GM23338 (cell line): ENCODE data around the gene COL26A1. TPM values are rescaled to one million over a fixed set of nuclear protein-coding genes. Genes with fewer than 3 reads are reported as not detected.

Experiments used
- ATAC-seq: fragments of 200-7000 bp; cut with Tn5 transposase; 3 replicates; pipeline ENCODE4 v1.9.1; 2020
- DNase-seq: peaks from one replicate; pipeline ENCODE4 v3.0.0-alpha.2; 2015; ENCODE audit warnings: low spot score
- H2AFZ ChIP-seq: fragments of 200-600 bp; sonication (generic); 2 replicates; pipeline ENCODE4 v1.8.0; 2016; ENCODE audit warnings: antibody characterized with exemption, mild to moderate bottlenecking, moderate library complexity
- H3F3A ChIP-seq: fragments of 200-600 bp; sonication (generic); replicated peaks from 2 replicates; pipeline ENCODE4 v1.8.0; 2017; ENCODE audit warnings: antibody characterized with exemption, mixed run types, low read depth
- H3K27ac ChIP-seq: fragments of 200-600 bp; sonication (generic); 2 replicates; pipeline ENCODE4 v1.6.1; 2016; ENCODE audit warnings: low read depth
- H3K27me3 ChIP-seq: fragments of 200-600 bp; sonication (generic); 2 replicates; pipeline ENCODE4 v1.8.0; 2016; ENCODE audit warnings: mild to moderate bottlenecking, mixed run types, moderate library complexity; ENCODE audit not compliant: insufficient read depth
- H3K36me3 ChIP-seq: fragments of 200-600 bp; sonication (generic); 2 replicates; pipeline ENCODE4 v1.8.0; 2016; ENCODE audit warnings: mild to moderate bottlenecking; ENCODE audit not compliant: insufficient read depth
- H3K4me1 ChIP-seq: fragments of 200-600 bp; sonication (generic); 2 replicates; pipeline ENCODE4 v1.8.0; 2016; ENCODE audit warnings: mild to moderate bottlenecking, moderate library complexity; ENCODE audit not compliant: insufficient read depth
- H3K4me2 ChIP-seq: fragments of 200-600 bp; sonication (generic); 2 replicates; pipeline ENCODE4 v1.7.1; 2017; ENCODE audit warnings: mixed run types
- H3K4me3 ChIP-seq: fragments of 200-600 bp; sonication (generic); 2 replicates; pipeline ENCODE4 v1.6.1; 2016; ENCODE audit warnings: mixed run types
- H3K79me2 ChIP-seq: fragments of 200-600 bp; sonication (generic); replicated peaks from 2 replicates; pipeline ENCODE4 v1.8.0; 2017; ENCODE audit warnings: mild to moderate bottlenecking; ENCODE audit not compliant: insufficient read depth
- H3K9me2 ChIP-seq: fragments of 200-600 bp; sonication (generic); 2 replicates; pipeline ENCODE4 v1.8.0; 2017; ENCODE audit not compliant: insufficient read depth
- H4K20me1 ChIP-seq: fragments of 200-600 bp; sonication (generic); replicated peaks from 2 replicates; pipeline ENCODE4 v1.8.0; 2017; ENCODE audit warnings: mild to moderate bottlenecking; ENCODE audit not compliant: insufficient read depth
- H3K27ac Mint-ChIP-seq: 2 replicates; pipeline ENCODE4 v1.8.0; 2020; ENCODE audit warnings: inconsistent platforms, mild to moderate bottlenecking, moderate library complexity, mixed read lengths
- H3K27me3 Mint-ChIP-seq: 3 replicates; pipeline ENCODE4 v1.8.0; 2022; ENCODE audit warnings: low read depth, mild to moderate bottlenecking, moderate library complexity, mixed read lengths, inconsistent platforms; ENCODE audit not compliant: insufficient read depth, poor library complexity
- H3K36me3 Mint-ChIP-seq: 3 replicates; pipeline ENCODE4 v1.8.0; 2021; ENCODE audit warnings: low read depth, mild to moderate bottlenecking, inconsistent platforms, moderate library complexity, mixed read lengths
- H3K4me1 Mint-ChIP-seq: 3 replicates; pipeline ENCODE4 v1.8.0; 2020; ENCODE audit warnings: mild to moderate bottlenecking, inconsistent platforms, mixed read lengths
- H3K4me3 Mint-ChIP-seq: 3 replicates; pipeline ENCODE4 v1.8.0; 2021; ENCODE audit warnings: moderate library complexity, mild to moderate bottlenecking, inconsistent platforms, mixed read lengths
- H3K9me3 Mint-ChIP-seq: 3 replicates; pipeline ENCODE4 v1.8.0; 2020; ENCODE audit warnings: moderate library complexity, mild to moderate bottlenecking, inconsistent platforms, mixed read lengths
- CTCF ChIP-seq, 2 experiments: fragments of 200-600 bp in 1 of 2; sonication (generic) in 1 of 2; conservative IDR thresholded peaks; 2 replicates each; pipeline versions ENCODE4 v1.5.1 to v1.6.1; 2016 to 2017; ENCODE audit warnings: antibody characterized with exemption in 2 of 2, low read depth in 2 of 2, mild to moderate bottlenecking in 2 of 2, moderate library complexity in 1 of 2
- ETS1 ChIP-seq: IDR thresholded peaks from 2 replicates; pipeline ENCODE4 v1.6.1; 2016; ENCODE audit warnings: antibody characterized with exemption
- NANOG ChIP-seq: IDR thresholded peaks from 2 replicates; pipeline ENCODE4 v1.6.1; 2016; ENCODE audit warnings: antibody characterized with exemption, borderline replicate concordance
- ZNF114 ChIP-seq: fragments of 250-450 bp; sonication (Bioruptor Pico); IDR thresholded peaks from 2 replicates; pipeline ENCODE4 v1.5.0; 2020; ENCODE audit warnings: mild to moderate bottlenecking, moderate library complexity
- ZNF462 ChIP-seq: fragments of 250-450 bp; sonication (Bioruptor Pico); IDR thresholded peaks from 2 replicates; pipeline ENCODE4 v1.5.0; 2020; ENCODE audit warnings: mild to moderate bottlenecking, moderate library complexity
- polyA plus RNA-seq: library from polyadenylated mRNA; unstranded; fragments of >200 nt; fragmentation: Nextera tagmentation; extraction: Ambion mirVana; gene quantifications from 2 replicates; pipeline ENCODE4 v1.2.1, GENCODE V29; 2016
- total RNA-seq: library from RNA; depleted of rRNA; stranded (reverse); fragments of >200 nt; shearing (Covaris generic); gene quantifications from 2 replicates; pipeline ENCODE4 v1.2.3, GENCODE V29; 2014

Gene COL26A1
- total and polyA plus RNA-seq, 2 experiments from 2014 or later, result 17.8 to 55.0 TPM

GRCh38 chr7:101557978-101558741 lies 195.5 kb downstream of the COL26A1 start (continued):
- TF ChIP-seq ZNF462 (CRISPR knock-in tag), result no peak
- no peak for TF ChIP-seq ETS1
- no peak for TF ChIP-seq ZNF114

- Histone ChIP-seq H3K27me3 (no peaks in the 10 kb centered on the region), H3K9me2 (no peaks in the 10 kb centered on the region), H4K20me1 (no peaks in the 10 kb centered on the region; the same call in 1 of the 2 replicates), H3K4me2 (no peak overlapping the region), H3K79me2 (no peaks in the 10 kb centered on the region), H3K27ac (no peak overlapping the region), H3K4me1 (peaks cover 3% of the 10 kb centered on the region; the same call in 1 of the 2 replicates), H3F3A (no peaks in the 10 kb centered on the region), H2AFZ (no peak overlapping the region), H3K4me3 (no peak overlapping the region), H3K36me3 (no peaks in the 10 kb centered on the region)
- Mint-ChIP-seq H3K27ac (no peak overlapping the region), H3K4me3 (no peak overlapping the region), H3K9me3 (no peaks in the 10 kb centered on the region), H3K27me3 (peaks cover 13% of the 10 kb centered on the region), H3K4me1 (peaks cover 5% of the 10 kb centered on the region), H3K36me3 (peaks cover 4% of the 10 kb centered on the region; the same call in 1 of the 3 replicates)
- DNase-seq (peak; percentile 11), ATAC-seq (peak; percentile 16; the same call in 1 of the 3 replicates)
- no peak for TF ChIP-seq NANOG
- TF ChIP-seq CTCF (conservative IDR thresholded peaks at IDR 0.05; ENCODE audit: low read depth in 2 of 2), result peak in 1 of 2 experiments; percentile 58; a peak in 2 of 4 replicates
Measured at GRCh38 chr7:101558742-101559325, 196.2 kb downstream of the COL26A1 start.
